ENCODE measurements around the gene SLC9A6.
"Not testable (repeated sequence)": the region's sequence is repeated elsewhere in the genome, so short reads cannot be mapped to it uniquely, and the experiment has no call there.

Gene SLC9A6

GRCh38 chrX:136029766-136030165, 44.5 kb downstream of the SLC9A6 start:
- no peak for DNase-seq (ENCODE audit: low spot score)

GRCh38 chrX:136030303-136031191, 45.3 kb downstream of the SLC9A6 start:
- DNase-seq (ENCODE audit: low spot score): no peak

GRCh38 chrX:136031626-136032025, 46.4 kb downstream of the SLC9A6 start:
- DNase-seq (ENCODE audit: low spot score): no peak

GRCh38 chrX:136032370-136032769, 47.1 kb downstream of the SLC9A6 start:
- DNase-seq (ENCODE audit: low spot score): no peak

GRCh38 chrX:136034668-136035067, 49.4 kb downstream of the SLC9A6 start:
- no peak for DNase-seq (ENCODE audit: low spot score)

GRCh38 chrX:136035663-136036062, 50.4 kb downstream of the SLC9A6 start:
- no peak for DNase-seq (ENCODE audit: low spot score)

- DNase-seq (ENCODE audit: low spot score): no peak
Observed at GRCh38 chrX:136039485-136039884, 54.2 kb downstream of the SLC9A6 start.

- DNase-seq (ENCODE audit: low spot score): no peak
Observed at GRCh38 chrX:136039968-136040367, 54.7 kb downstream of the SLC9A6 start.

- DNase-seq (ENCODE audit: low spot score): no peak
Observed at GRCh38 chrX:136041254-136041812, 56.1 kb downstream of the SLC9A6 start.

- DNase-seq (ENCODE audit: low spot score): no peak
Observed at GRCh38 chrX:136045008-136045407, 59.8 kb downstream of the SLC9A6 start.

GRCh38 chrX:136046295-136047015, 61.2 kb downstream of the SLC9A6 start:
- DNase-seq (ENCODE audit: low spot score): no peak

GRCh38 chrX:136047016-136047642, 61.9 kb downstream of the SLC9A6 start:
- DNase-seq (ENCODE audit: low spot score): no peak

GRCh38 chrX:136047969-136048368, 62.7 kb downstream of the SLC9A6 start:
- no peak for DNase-seq (ENCODE audit: low spot score)

GRCh38 chrX:136048446-136048845, 63.2 kb downstream of the SLC9A6 start:
- DNase-seq (ENCODE audit: low spot score): no peak

GRCh38 chrX:136049608-136050007, 64.4 kb downstream of the SLC9A6 start:
- DNase-seq (ENCODE audit: low spot score): no peak

GRCh38 chrX:136050875-136051274, 65.6 kb downstream of the SLC9A6 start:
- DNase-seq (ENCODE audit: low spot score): not testable (repeated sequence)

GRCh38 chrX:136051611-136052010, 66.4 kb downstream of the SLC9A6 start:
- DNase-seq (ENCODE audit: low spot score): no peak

GRCh38 chrX:136055651-136056221, 70.5 kb downstream of the SLC9A6 start:
- DNase-seq (ENCODE audit: low spot score): no peak

GRCh38 chrX:136057567-136057966, 72.3 kb downstream of the SLC9A6 start:
- DNase-seq (ENCODE audit: low spot score): no peak

GRCh38 chrX:136059350-136059749, 74.1 kb downstream of the SLC9A6 start:
- no peak for DNase-seq (ENCODE audit: low spot score)

- DNase-seq (ENCODE audit: low spot score): no peak
Observed at GRCh38 chrX:136061286-136061685, 76.1 kb downstream of the SLC9A6 start.

GRCh38 chrX:136061696-136062095, 76.5 kb downstream of the SLC9A6 start:
- DNase-seq (ENCODE audit: low spot score): no peak
